Activated naive CD4-positive, alpha-beta T cell treated with Interleukin-2 at 50 U/mL for 16 hours (primary cell): Measurements from ENCODE around the gene WNT11.

ENCODE experiments used
- DNase-seq: peaks from one replicate; pipeline ENCODE4 v3.0.0-alpha.2; 2020

Gene WNT11

DNA sequence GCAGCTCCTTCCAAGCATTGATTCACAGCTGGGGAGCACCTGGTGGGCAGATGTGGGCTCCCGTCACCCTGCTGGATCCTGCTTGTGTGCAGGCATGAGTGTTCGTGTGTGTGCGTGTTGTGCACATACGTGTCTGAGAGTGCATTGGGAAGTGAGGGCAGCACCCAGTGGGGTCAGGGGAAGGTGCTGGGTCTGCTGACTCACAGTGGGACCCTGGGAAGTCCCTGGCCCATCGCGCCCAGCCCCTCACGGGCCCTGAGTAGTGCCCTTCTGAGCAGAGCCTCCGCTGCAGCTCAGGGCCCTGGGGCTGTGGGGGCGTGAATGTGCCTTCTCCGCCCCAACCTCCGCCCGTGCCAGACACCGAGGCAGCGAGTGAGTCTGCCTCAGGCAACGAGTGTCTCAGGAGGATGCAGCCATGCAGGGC, 36.8 kb downstream of the WNT11 start:
- DNase-seq, result no peak

DNA sequence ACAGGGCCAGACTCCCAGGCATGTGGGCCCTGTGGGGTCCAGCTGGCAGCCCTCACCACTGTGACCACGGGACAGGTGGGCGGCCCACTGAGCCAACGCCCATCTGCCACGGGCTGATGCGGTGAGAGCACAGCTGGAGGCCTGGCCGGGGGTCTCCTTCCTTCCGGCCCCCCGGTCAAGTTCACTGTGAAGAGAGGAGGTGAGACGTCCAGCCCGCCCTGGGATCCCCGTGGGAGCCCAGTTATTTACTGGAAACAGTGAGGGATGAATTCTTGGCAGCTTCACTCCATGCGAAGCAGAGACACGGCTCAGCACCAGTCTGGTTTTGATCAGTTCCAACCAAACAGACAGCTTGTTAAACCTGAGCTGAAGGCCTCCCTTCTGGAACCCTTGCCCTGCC, 38.7 kb downstream of the WNT11 start:
- no peak for DNase-seq

DNA sequence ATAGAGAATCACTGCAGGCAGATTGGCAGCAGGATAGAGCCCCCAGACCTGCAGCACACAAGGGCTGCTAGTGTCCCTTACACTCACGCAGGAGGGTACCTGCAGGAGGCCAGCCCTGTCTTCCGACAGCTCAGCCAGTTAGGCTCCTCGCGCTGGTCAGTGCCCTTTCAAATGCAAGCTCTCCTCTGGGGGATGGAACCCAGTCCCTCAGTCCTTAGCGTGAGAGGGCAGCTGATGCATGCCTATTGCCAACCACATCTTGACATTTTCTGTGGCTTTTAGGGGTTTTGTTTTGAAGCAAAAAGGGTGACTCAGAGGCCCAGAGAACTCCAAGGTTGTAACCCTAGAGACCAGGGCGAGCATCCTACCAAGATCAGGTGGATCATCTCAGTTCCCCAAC, 40.0 kb downstream of the WNT11 start:
- DNase-seq, result peak; percentile 22

DNA sequence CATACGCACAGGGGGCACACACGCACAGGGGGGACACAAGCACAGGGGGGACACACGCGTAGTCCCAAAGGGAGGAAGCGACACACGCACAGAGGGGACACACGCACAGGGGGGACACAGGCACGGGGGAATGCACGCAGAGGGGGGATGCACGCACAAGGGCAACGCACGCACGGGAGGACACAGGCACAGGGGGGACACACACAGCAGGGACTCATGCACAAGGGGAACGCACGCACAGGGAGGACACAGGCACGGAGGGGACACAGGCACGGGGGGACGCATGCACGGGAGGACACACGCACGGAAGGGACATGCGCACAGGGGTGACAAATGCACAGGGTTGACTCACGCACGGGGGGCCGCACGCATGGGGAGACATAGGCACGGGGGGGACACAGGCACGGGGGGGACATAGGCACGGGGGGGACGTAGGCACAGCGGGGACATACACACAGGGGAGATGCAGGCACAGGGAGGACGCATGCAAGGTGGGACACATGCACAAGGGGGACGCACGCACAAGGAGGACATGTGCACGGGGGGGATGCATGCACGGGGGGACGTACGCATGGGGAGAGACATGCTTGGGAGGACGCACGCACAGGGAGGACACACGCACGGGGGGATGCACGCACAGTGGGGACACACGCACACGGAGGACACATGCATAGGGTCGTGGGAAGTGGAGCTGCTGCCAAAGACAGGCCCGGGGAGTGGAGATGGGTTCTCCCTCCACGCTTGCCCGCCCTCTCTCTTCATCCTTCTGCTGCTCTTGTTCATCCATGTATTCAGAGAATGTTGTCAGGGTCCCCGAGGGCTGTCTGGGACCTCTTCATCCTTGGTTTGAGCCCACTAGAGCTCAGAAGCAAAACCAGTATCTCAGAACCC, 41.2 kb downstream of the WNT11 start:
- no peak for DNase-seq

DNA sequence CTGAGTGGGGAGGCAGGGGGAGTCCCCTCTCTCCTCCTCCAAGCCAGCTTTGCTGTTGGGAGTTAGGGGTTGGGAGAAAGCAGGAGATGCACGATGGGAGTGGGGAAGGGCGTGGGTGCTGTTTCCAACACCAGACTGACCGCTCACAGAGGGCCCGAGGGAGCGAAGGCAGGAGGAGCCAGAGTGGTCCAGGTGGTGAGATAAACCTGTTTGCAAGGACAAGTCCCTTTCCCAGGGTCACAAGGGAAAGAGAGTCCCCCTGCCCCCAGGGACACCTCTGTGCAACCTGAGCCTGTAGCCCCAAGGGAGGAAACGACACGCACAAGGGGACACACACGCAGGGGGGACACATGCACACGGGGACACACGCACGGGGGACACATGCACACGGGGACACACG, 42.2 kb downstream of the WNT11 start:
- DNase-seq, result no peak

DNA sequence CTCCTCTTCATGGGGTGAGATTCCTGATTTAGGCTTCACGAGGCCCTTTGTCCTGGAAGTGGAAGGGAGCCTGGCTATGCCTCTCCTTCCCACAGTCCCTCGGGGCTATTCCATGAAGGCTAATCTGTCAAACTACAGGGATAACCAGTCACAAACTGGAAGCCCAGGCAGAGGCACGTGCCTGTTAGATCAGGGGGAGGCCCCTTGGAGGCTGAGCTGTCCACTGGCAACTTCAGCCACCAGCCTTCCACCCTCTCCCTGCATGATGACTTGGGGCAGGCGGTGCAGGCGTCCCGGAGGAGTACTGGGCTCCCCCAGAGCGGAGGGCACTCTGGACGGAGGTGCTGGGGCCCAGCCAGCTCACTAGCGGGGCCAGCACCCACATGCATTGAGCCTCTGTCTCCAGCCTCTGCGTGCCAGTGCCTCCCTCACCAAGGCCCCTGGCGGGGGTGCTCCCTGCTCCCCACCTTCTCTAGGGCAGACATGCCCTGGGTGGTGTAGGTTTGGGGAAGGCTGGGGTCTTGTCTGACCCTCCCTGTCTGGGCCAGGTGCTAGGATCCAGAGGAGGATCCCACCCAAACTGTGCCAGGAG, 42.9 kb downstream of the WNT11 start:
- DNase-seq, result no peak

DNA sequence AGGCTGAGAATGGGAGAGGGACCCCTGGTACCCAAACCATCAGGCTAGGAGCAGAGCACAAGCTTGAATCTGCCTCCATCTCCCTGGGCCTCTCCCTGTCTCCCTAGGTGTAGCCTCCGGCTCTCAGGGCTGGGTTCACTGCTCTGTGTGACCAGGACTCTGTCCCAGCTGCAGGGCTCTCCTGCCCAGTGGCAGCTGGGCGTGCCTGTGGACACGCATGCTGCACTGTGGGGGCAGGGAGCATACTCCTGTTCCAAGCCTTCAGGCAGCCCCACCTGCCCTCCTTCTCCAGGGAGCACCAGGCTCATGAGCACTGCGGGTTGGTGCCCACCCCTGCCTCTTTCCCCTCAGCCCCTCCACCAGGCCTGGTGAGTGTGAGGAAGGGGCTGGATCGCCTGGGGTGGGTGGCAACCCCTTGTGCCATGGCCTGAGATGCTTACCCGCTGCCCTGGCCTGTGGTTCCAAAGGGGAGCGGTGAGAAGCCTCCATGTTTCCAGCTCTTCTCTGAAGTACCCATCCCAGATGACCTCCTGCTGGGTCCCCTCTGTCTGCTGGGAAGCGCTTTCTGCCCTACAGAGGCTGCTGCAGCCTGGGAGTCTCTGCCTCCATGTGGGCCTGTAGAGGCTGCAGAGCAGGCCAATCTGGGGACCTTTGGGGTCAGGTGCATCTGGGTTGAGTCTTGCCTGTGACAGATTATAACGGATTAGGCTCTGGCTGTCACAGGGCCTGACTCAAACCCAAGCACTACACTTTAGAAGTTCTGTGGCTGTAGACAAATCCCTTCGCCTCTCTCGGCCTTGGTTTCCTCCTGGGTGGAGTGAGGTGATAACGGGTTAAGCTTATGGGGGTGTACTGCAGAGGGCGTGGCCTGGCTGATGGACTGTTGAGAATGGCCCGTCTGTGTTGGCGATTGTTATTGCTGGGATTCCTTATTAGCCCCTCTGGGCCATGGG, 43.7 kb downstream of the WNT11 start:
- no peak for DNase-seq

DNA sequence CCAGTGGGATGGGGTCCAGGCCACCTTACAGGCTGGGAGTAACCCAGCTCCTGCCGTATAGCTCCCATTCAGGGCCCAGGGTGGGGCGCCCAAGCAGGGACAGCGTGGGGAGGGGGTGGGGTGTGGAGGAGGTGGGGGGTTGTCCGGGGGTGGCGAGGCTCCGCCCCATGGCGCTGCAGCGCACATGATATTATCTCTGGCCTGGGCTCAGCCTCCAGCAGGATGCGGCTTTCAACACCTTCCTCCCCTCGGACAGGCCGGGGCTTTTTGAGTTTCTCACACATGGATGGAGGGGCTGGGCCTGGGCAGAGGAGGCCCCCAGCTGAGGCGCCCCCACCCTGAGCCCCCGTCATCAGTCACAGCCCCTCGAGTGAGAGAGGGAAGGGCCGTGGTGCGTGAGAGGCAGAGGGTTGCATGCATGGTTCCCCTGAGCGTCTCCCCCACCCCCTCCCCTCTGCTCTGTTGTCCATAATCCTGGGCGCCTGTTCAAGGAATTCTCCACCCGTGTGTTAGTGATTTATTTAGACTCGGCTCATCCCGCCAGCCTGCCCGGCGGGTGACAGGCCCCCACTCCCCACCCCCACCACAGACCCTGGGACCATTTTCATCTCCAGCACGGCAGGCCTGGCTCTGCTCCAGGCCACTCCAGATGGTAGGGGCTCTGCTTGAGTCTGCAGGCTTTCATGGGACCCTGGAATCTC, 44.9 kb downstream of the WNT11 start:
- no peak for DNase-seq

DNA sequence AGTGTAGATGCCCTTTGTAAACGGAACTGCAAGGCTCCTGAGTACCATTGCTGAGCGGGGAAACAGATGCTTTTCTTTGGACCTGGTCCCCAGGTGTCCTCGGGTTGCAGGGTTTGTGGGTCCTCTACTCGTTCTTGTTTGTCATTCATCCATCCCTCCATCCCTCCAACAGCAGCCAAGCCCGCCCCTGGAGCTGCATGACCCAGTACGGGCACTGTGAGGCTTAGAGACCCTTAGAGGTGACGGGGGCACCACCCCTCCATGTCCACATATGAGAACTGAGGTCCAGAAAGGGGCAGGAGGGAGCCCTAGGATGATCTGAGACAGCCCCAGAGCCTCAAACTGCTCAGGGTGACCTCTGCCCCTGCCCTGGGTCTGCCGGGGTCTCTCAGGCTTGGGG, 45.4 kb downstream of the WNT11 start:
- DNase-seq, result no peak

DNA sequence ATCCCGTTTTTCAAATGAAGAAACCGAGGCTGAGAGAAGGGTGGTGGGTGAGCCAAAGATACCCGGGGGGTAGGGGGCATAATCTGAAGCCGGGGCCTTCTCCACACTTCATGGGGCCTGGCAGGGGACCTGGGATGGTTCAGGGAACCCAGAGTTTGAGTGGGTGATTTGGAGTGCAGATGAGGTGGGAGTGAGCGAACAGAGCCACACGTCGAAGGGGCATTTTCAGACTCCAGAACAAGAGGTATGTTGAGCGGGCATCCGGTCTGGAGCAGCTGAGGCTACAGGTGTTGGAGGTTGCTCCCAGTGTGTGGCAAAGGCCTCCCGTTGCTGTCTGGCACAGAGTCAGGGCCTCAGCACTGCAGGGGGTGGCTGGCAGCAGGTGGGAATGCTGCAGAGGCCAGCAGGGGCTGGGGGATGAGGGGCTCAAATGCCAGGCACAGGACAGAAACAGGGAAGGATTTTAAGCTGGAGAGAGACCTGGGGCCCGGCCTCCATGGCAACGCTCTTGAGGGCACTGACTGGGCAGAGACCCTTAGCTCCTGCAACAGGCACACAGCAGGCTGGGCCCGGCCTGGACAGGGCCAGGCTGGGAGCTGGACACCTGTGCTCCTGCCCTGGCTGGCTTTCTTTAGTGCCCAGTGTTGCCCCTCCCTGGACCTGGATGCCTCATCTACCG, 46.2 kb downstream of the WNT11 start:
- no peak for DNase-seq

DNA sequence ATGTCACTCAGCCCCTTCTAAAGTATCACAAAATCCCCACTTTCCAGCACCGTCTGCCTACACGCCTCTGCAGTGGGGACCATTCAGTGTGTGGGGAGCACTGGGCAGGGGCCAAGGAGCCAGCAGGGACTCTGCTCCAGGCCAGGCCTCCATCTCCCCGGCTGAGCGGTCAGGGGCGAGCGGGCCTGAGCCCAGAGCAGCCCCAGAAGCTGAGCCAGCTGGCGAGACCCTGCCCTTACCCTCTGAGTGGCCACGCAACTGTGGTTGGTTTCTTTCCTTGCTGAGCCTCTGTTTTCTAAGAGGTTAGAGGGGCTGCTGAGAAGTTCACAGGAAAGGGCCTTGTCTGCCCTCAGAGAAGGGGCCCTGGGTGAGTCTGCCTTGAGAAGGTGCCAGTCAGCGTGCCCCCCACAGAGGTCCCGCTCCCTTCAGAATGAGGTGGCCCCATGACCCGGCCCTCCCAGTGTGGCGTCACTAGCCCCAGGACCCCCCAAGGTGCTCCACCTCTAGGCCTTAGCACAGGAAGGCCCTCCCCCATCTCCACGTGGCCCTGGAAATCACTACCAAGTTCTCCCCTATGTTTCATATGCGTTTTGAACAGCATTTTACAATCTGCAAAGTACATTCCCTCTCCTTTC, 46.9 kb downstream of the WNT11 start:
- DNase-seq, result no peak

DNA sequence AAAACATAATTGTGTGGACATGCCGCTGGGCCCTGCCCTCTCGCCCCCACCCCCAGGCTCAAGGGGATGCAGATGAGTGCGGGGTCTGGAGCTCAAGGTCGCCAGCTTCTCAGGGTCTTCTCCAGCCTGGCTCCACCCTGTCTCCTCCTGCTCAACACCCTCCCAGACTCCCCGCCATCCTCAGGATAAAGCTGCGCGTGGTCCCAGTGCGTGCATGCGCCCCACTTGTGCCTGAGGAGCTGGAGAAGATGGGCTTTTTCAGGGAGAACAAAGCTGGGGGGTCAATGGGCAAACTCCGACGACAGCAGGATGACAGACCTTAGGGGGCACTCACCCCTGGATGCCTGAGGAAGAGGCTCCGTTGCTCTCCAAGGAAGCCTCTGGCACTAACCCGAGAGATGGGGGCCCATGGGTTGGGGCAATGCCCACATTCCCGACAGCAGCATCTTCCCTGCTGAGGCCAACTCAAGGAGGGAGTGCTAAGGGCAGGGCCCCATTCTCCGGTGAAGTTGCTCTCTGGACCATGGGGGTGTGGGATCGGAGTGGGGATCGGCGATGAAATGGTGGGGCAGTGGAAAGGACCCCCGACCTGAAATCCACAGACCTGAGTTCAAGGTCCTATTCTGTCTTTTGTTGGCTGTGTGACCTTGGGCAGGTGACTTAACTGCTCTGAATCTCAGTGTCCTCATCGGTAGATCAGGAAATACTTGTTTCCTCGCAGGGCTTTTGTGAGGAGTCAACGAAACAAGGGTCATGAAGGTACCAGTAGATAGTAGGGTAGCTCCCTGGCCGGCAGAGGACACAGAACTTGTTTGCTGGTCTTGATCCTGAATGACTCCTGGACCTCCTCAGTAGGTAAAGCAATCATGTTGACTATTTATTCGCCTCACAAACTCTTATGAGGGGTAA, 47.7 kb downstream of the WNT11 start:
- DNase-seq, result no peak

DNA sequence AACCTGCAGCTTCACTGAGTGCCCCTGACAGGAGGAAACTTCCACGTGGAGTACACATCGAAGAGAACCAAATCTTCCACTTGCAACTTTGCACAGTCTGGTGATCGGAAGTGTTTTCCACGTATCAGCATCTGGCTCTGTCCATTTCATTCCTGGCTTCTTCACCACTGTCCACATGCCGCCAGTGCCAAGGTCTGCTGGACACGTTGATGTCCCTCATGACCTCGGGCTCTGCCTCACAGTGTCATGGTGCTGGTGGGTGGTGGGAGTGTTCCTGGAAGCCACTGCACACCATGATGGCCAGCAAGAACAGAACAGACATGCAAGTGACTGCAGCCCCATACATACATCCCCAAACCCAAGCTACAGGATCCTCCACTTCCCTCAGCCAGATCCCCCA, 48.4 kb downstream of the WNT11 start:
- no peak for DNase-seq

DNA sequence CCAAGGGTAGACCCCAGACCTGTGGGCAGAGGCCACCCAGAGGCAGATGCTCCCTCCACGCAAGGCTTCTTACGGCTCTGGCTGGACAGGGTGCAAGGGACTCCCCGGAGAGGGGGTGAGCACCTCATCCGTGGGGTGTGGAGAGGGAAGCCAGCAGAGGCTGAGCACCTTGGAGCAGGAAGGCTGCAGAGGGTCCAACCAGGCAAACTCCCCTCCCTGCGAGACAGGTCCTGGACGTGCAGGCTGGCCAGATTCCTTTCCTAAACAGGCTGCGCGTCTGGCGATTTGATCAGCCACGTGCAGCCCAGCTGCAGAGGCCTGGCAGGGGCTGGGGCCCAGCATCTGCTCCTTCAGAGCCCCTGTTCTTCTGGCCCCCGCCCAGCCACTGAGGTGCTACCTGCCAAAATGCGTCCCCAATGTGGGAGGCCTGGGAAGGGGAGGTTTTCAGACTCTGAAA, 49.3 kb downstream of the WNT11 start:
- DNase-seq, result no peak

DNA sequence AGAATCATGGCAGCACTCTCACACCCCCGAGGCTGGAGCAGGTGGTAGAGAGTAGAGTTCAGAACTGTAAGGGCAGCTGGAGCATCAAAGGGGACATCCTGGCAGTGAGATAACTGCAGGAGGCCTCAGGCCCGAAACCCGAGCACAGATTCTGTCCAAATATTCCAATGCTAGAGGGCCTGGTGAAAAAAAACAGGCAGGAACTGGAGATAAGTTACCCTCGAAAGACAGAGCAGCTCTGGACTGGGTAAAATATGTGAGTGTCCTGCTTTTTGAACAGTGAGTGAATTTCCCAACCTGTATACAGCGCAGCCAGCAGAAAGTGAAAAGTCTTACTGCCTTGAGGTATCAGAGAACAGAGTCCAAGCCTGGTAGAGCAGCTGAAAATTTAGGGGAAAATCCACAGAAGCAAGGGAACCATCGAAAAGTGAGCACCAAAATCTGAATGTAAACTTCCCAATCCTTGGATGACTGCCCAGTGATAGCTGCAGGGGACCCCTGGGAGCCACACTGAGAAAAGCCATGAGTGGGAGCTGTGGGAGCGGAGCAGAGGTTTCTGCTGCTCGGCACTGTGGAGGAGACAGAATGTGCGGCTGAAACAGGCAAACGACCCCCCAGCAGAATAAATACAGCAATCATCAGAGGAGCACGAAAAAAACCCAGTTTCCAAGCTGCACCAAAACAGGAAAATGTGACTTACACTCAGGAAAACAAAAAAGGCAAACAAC, 50.6 kb downstream of the WNT11 start:
- no peak for DNase-seq

DNA sequence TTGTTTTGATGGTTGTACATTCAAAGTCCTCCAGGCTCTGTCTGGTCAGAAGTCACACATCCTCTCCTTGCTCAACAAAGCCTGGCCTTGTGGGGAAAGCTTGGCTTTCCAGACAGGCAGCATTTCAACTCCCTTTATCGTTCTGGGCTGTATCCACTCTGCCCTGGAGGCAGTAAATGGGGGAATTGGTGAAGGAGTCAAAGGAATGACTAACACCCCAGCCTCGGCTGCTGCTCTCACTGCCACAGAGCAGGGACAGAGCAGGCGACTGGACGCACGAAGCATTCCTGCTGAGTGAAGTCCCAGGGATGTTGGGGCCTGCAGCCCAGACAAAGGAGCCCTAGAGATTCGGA, 52.8 kb downstream of the WNT11 start:
- DNase-seq, result no peak

DNA sequence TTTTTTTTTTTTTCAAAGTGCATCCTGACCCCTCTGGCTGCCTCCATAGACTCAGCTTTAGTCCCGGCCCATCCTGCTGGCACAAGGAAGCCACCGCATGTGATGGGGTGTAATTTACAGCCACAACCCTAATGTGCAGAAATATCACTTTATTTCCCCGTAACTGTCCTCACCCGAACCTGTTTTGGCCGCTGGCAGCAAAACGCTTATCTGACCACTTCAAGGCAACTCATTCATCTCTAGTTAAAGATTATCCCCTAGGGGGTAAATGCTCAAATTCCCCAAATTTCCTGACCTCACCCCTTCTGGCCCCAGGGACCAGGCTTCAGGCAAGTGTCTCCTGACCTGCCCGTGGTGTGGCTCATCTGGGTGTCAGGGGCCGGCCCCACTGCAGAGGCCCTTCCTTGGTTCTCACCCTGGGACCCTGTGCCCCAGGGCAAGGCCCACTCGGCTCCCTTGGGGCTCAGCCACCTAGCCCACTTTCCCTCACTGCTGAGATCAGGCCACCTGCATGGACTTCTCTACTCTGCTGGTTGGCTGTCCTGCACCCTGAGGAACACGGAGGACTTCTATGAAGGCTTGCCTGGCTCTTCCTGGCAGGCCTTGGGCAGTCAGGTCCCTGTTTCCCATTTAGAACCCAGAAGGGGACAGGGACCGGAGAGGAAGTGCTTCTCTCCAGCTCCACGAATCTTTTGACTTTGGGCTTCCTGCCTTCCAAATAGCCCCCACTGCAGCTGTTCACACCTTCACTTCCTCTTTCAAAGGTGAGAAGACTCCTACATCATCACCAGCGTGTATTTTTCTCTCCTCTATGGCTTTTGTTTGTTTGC, 53.3 kb downstream of the WNT11 start:
- DNase-seq, result no peak

DNA sequence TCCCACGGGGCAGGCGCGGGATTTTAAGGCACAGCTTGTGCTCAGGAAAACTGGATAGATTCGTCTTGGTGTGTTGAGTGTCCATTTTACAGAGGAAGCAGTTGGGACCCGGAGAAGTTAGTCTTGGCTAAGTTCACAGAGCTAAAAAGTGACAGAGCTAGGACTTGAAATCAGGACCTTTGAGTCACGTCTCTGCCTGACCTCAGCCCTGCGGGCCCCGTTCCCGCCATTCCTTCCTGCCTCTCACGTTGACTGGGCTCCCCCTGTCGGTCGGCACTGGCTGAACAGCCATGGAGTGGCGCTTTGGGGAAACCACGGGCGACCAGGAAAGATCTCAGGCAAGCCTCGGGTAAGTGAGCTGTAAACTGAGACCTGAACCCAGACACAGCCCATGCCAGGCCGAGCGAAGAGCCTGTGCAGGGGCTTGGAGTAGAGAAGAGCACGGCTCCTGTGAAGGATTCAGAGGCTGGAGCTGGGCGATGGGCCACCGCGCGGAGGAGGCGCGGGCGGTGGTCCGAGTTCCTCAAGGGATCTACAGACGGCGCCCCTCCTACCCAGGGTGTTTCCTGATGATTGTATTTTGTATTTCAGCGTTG, 54.1 kb downstream of the WNT11 start:
- peak; percentile 86 for DNase-seq
